HS-27A (cell line): Measurements from ENCODE around the gene HIBCH.
"Not testable (repeated sequence)": the region's sequence is repeated elsewhere in the genome, so short reads cannot be mapped to it uniquely, and the experiment has no call there.

Experiments
- DNase-seq: peaks from one replicate; pipeline ENCODE4 v3.0.0-alpha.2; 2012; ENCODE audit warnings: low read depth, missing footprints

HIBCH gene

GRCh38 chr2:190223989-190224388 lies 95.6 kb downstream of the HIBCH start:
- not testable (repeated sequence) for DNase-seq

- DNase-seq = not testable (repeated sequence)
Observed at GRCh38 chr2:190222745-190223144, 96.9 kb downstream of the HIBCH start.

GRCh38 chr2:190221429-190221828 lies 98.2 kb downstream of the HIBCH start:
- no peak for DNase-seq

DNA sequence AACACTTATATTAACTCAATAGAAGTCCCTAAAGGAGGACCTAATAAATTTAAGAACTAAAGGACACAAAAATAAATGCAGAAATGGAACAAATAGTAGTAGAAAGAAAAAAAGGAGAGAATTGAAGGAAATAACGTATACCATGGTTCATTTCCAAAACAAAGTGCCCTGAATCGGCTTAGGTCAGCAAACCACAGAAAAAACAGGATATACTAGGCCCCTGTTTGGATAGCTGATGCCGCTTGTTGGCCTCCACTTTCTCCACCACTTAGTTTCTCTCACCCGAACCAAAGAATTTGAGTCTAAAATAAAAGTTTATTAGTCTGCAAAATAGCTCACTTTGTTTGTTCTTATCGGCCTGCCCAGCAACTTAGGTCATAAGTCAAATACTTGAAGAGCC lies 100.4 kb downstream of the HIBCH start:
- no peak for DNase-seq

GRCh38 chr2:190217616-190218015 lies 102.0 kb downstream of the HIBCH start:
- DNase-seq = no peak

DNA sequence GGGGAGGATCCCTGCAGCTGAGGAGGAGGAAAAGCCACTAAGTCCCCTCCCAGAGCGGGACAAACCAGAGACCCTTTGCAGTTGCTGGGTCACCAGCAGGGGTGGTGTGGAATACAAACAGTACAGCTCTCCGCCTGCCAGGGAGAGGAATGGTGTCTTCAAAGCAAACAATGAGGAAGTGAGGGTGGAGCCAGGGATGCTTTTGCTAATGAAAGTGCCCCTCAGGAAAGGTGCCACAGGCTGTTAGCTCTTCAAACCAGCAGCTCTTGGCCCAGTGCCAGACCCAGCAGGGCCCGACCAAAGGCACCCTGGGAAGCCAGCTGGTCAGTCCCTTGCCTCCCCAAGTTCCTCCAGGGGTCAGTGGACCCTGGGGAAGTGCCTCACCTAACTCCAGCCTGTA lies 102.8 kb downstream of the HIBCH start:
- DNase-seq = no peak

DNA sequence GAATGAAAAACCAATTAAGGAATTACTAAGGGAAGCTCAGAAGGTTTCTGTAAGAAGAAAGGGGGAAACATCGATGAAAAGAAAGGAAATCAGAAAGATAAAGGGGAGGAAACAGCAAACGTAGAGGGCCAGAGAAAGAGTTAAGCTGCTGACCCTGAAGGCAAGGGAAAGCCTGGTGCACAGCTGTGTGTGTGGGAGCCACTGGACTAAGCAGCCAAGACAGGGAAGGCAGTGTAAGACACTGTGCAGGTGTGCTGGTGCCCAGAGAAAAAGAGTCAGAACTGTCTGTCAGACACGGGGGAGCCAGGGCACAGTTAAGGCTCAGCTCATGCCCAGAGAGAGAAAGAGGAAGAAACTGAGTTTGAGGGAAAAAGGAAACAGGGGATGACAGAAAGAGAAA lies 104.0 kb downstream of the HIBCH start:
- no peak for DNase-seq

- DNase-seq = no peak
Observed at GRCh38 chr2:190214426-190215194, 105.0 kb downstream of the HIBCH start.

DNA sequence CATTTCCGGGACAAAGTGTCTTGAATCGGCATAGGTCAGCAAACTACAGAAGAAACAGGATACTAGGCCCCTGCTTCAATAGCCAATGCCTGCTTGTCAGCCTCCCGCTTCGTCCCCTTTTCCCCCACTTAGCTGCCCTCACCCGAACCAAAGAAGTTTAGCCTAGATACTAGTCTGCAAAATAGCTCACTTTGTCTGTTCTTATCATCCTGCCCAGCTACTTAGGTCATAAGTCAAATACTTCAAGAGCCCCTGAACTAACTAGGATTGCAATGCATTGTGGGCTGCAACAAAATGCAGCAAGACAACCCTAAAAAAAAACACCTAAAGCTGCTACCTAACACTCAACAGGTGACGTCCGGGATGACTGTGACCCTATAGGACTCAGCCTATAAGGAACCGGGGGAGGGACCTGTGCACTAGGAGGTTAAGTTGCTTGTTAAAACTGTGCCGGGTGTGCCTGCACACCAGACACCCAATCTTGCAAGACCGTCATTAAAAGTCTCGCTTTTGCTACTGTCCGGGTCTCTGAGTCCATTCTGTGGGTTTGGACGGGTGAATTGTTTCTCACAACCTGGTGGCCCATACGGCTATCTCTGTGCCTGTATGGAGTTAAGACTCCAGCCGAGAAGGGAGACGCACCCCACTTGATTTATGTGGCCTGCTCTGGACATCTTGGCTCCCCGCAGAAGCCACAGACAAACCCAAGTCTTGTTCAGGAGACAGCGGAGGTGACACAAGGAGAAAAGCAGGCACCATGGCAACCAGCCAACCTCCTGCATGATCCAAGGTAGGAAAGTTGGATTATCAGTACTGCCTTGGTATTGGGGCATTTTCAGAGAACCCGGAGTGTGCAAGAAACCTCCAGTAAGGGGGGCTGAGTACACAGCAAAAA lies 105.9 kb downstream of the HIBCH start:
- DNase-seq = no peak

GRCh38 chr2:190210471-190210870 lies 109.2 kb downstream of the HIBCH start:
- no peak for DNase-seq

- no peak for DNase-seq
Observed at GRCh38 chr2:190209559-190209958, 110.1 kb downstream of the HIBCH start.

DNA sequence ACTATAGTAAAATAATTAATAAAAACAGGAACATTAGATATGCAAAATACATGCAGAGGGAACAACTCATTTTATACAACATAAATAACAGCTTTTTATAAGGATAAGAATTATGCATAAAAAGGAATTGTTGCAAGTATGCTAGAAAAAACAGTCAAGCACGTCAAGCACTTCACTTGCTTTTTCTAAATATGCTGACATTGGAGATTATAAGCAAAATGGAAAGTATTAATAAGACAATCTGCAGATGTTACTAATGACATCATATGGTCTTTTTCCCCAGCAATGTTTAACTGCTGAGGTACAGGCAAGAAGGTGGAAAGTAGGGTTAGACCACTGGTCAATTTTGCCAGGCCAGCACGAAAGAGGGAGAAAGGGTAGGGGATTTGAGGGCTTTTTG lies 111.7 kb downstream of the HIBCH start:
- no peak for DNase-seq

DNA sequence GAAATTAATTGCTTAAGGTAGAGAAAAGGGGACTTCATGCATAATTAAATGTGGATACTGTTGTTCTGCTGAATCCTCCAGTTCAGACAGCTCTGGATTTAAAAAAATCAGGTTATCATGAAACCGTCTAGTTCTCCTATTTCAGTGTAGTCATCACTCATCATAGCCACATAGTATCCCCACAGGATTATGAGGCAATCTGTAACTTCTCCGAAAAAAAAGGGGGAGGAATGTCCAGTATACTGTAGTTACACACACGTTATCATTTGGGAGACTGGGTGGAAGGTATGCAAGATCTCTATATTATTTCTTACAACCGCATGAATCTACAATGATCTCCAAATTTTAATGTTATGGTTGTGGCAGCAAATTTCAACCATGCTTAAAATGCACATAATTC lies 114.0 kb downstream of the HIBCH start:
- DNase-seq = no peak

GRCh38 chr2:190202604-190203003 lies 117.0 kb downstream of the HIBCH start:
- no peak for DNase-seq

DNA sequence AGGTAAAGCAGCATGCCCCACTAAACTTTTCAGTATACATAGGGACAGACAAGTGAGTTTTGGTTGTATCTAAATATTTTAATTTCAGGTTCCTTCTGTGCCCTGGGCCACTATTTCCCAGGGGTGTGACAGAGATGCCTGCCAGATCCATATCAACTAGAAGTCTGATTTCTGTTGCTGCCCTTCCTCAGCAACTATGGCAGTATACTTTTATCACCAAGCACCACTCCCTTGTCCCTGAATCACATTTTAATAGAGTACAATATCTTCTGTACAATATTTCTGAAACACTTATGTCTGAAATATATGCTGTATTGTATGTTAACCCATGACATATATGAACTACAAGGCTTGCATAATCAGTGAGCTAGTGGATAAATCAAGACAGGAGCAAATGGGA lies 117.6 kb downstream of the HIBCH start:
- no peak for DNase-seq

DNA sequence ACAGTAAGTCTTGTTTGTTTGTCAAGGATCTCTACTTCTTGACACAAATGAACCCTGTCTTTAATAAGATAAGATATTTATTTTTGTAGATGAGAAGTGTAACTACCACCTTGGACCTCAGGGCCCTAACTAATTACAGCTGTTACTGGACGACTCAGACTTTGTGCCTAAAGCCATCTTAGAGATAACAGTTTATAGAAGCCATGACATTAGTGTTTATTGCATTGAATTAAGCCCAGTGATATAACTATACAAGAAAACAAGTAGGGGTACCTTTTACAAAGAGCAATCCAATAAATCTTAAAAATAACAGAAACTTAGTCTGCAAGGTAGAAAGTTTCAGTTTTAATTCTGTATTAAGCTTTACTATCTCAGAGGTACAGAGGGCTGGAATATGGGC lies 119.0 kb downstream of the HIBCH start:
- DNase-seq = no peak

DNA sequence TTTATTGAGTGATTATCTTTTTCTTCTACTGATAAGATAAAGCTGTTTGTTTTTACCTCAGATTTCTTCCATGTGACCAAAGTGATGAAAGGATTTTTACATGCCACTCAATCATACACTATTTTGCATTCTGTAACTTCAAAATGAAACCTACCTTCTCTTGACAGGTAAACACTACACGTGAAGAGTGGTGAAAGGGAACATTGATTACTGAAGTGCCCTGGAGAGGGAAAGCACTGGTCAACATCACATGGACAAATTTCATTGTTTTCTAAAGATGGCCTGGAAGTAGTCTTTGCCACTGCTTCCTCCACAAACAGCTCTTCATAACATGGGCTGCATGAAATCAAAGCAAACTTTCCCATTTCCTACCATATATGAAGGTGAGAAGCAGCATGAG lies 120.1 kb downstream of the HIBCH start:
- no peak for DNase-seq

DNA sequence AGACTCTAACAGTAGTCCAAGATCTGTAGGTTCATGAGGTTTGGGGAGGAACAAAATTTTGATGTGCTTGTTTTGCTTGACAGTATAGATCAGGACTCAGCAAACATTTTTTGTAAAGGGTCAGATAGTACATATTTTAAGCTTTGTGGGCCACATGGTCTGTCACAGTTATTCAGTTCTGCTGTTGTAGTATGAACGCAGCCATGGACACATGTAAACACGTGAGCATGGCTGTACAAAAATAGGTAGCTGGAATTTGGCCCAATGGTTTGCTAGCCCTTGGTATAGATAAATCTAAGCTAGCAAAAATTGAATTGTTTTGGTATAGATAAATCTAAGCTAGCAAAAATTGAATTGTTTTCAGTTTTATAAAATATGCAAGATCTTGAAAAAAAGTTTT lies 120.5 kb downstream of the HIBCH start:
- no peak for DNase-seq

GRCh38 chr2:190197143-190197720 lies 122.4 kb downstream of the HIBCH start:
- no peak for DNase-seq

DNA sequence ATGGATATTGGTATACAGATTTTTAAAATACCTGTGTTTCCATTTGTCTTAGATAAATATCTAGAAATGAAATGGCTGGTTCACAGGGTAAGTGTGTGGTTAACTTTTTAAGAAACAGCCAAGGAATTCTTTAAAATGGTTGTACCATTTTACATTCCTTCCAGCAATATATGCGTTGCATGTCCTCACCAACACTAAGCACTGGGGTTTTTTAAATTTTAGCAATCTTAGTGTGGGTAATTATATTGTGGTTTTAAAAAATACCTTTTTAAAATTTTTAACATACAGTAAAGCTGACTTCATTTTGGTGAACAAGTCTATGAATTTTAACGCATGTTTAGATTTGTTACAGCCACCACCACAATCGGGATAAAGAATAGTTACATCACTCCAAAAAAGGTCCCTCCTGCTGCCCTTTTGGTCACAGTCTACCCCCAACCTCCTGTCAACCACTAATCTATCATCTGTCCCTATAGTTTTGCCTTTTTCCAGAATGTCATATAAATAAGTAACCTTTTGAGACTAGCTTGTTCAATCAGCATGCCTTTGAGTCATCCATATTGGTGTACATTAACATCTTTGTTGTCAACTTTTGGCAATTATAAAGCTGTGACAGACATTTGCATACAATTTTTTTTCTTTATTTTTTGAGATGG lies 129.0 kb downstream of the HIBCH start:
- DNase-seq = no peak

DNA sequence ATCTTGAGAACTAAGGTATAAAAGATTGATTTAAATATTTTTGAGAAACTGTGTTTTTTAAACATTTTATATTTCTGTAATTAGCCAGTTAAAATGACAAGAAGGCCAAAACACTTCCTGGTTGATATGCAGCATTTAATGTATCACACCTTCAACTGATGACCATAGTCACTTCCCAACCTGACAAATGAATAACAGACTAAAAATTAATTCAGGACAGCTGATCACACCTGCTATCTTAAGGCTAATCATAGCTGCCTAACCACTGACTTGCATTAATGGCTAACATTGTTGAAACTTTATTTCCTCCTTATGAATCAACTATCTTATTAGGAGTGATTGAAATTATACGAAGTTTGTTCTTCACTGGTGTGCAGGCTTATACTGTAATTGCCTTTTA lies 131.3 kb downstream of the HIBCH start:
- no peak for DNase-seq

DNA sequence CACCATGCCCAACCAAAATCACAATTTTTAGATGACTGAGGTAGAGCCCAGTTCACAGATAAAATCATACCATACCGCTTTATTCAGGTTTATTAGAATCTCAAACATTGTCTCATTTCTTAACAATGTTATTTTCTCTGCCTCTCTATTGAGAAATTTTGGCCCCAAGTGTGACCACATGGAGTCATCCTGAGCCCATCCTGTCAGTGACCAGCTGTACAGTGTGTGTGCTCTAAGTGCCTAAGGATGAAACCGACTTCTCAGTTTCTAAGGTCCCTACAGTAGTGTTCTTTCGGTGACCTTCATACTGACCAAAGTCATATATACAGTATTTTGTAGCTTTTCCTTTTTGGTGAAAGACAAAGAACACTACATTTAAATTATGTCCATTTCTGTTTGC lies 133.4 kb downstream of the HIBCH start:
- DNase-seq = no peak
